T-helper 17 cell (primary cell): ENCODE results near the gene AP1S3. TPM values are rescaled to one million over a fixed set of nuclear protein-coding genes. Genes with fewer than 3 reads are reported as not detected.
"Not testable (repeated sequence)": the region's sequence is repeated elsewhere in the genome, so short reads cannot be mapped to it uniquely, and the experiment has no call there.

Source experiments
- ATAC-seq: fragments of 150-1000 bp; cut with Tn5 transposase; 2 replicates; pipeline ENCODE4 v1.10.0; 2021; ENCODE audit warnings: mild to moderate bottlenecking, moderate library complexity
- DNase-seq, 3 donors: peaks; one replicate each; pipeline versions ENCODE4 v3.0.0 to v3.0.0-alpha.2; 2020 to 2021
- H3K9me3 ChIP-seq: one replicate; pipeline ENCODE4 v1.7.0; 2013; ENCODE audit warnings: low read length, mild to moderate bottlenecking; ENCODE audit not compliant: control insufficient read depth, poor library complexity, severe bottlenecking
- H3K27ac Mint-ChIP-seq: one replicate; pipeline ENCODE4 v1.8.0; 2022; ENCODE audit warnings: mild to moderate bottlenecking, moderate library complexity, mixed read lengths
- H3K27me3 Mint-ChIP-seq: one replicate; pipeline ENCODE4 v1.8.0; 2022; ENCODE audit warnings: mixed read lengths
- H3K36me3 Mint-ChIP-seq: one replicate; pipeline ENCODE4 v1.8.0; 2022; ENCODE audit warnings: low read depth, mixed read lengths
- H3K4me1 Mint-ChIP-seq: one replicate; pipeline ENCODE4 v1.8.0; 2022; ENCODE audit warnings: mild to moderate bottlenecking, mixed read lengths
- H3K4me3 Mint-ChIP-seq: one replicate; pipeline ENCODE4 v1.8.0; 2022; ENCODE audit warnings: mild to moderate bottlenecking, moderate library complexity, mixed read lengths
- total RNA-seq, 4 donors: library from RNA in 2 of 4; stranded (reverse) in 2 of 4; gene quantifications; one replicate each; pipeline ENCODE4 v1.2.3 and lab custom pipeline; 2022 to 2026

Gene AP1S3
- total RNA-seq, 2 donors from 2014 or later: 1.6 to 2.9 TPM

- Mint-ChIP-seq H3K36me3 (peaks cover 6% of the 10 kb centered on the region), H3K4me3 (no peak overlapping the region), H3K27ac (no peak overlapping the region), H3K27me3 (no peaks in the 10 kb centered on the region), H3K4me1 (peaks cover 8% of the 10 kb centered on the region)
- DNase-seq (no peak), ATAC-seq (no peak)
- H3K9me3 ChIP-seq: no peaks in the 10 kb centered on the region
Observed at GRCh38 chr2:223782629-223783028, 54.8 kb downstream of the AP1S3 start.

DNA sequence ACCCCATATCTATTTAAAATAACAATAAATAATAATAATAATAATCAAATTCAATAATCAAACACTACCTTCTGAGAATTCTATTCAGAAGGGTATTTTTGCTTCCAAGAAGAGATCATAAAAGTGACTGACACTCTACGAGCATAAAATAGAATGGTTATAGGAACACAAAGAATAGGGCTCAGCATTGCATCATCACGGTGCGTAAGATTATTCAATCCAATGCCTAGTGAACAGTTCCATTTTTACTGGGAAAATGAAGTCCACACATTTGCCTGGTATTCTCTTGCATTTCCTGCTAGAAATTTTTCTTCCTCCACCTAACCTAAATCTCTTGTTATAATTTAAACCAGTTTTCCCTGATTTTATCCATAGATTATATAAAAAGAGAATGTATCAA is 55.8 kb downstream of the AP1S3 start:
- H3K36me3 Mint-ChIP-seq: peaks cover 6% of the 10 kb centered on the region
- no peak for DNase-seq
- no peak overlapping the region for H3K4me3 Mint-ChIP-seq
- H3K27me3 Mint-ChIP-seq: no peaks in the 10 kb centered on the region
- H3K4me1 Mint-ChIP-seq: peaks cover 4% of the 10 kb centered on the region
- no peaks in the 10 kb centered on the region for H3K9me3 ChIP-seq
- no peak overlapping the region for H3K27ac Mint-ChIP-seq
- ATAC-seq: no peak

DNA sequence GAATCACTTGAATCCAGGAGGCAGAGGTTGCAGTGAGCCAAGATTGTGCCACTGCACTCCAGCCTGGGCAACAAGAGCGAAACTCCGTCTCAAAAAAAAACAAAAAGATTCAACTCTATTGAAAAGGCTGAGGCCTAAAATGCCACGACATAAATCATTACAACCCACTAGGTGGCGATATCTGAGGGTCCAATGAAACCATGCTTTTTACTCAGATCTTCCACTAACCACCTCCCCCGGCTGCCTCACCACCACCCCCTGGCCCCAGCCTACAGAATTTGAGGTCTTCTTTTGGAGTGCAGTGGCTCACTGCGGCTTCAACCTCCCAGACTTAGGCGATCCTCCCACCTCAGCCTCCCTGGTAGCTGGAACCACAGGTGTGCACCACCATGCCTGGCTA is 57.5 kb downstream of the AP1S3 start:
- ATAC-seq: peak; percentile 81
- DNase-seq: peak in 1 of 3 donors; percentile 7
- no peaks in the 10 kb centered on the region for H3K27me3 Mint-ChIP-seq
- H3K4me1 Mint-ChIP-seq: peaks cover 4% of the 10 kb centered on the region
- H3K27ac Mint-ChIP-seq: no peak overlapping the region
- no peaks in the 10 kb centered on the region for H3K9me3 ChIP-seq
- H3K36me3 Mint-ChIP-seq: peaks cover 6% of the 10 kb centered on the region
- no peak overlapping the region for H3K4me3 Mint-ChIP-seq

GRCh38 chr2:223774193-223774592 is 63.2 kb downstream of the AP1S3 start:
- Mint-ChIP-seq H3K36me3 (peaks cover 6% of the 10 kb centered on the region), H3K27ac (no peak overlapping the region), H3K27me3 (no peaks in the 10 kb centered on the region), H3K4me3 (no peak overlapping the region), H3K4me1 (peaks cover 3% of the 10 kb centered on the region)
- DNase-seq (no peak), ATAC-seq (no peak)
- H3K9me3 ChIP-seq: no peaks in the 10 kb centered on the region

DNA sequence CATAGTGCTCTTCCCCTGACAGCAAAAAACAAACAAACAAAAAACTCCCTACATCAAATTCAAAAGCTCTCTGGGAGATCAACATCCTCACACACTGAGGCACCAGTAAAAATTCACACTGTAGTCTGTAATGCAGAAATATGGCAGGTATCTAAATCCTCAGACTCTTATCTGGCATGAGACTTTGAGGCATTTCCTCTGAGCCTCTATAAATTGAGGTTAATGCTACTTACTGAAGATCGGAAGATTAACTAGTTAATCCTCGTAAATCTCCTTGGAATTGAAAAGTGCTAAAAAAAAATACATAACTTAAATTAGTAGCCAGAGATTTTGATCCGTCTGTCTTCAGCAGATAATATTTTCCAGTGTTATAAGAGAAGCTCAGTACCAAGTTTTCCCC is 65.0 kb downstream of the AP1S3 start:
- ATAC-seq (no peak), DNase-seq (no peak)
- H3K27ac Mint-ChIP-seq: no peak overlapping the region
- H3K36me3 Mint-ChIP-seq: peaks cover 8% of the 10 kb centered on the region
- H3K9me3 ChIP-seq: no peaks in the 10 kb centered on the region
- H3K27me3 Mint-ChIP-seq: no peaks in the 10 kb centered on the region
- peaks cover 3% of the 10 kb centered on the region for H3K4me1 Mint-ChIP-seq
- no peak overlapping the region for H3K4me3 Mint-ChIP-seq

GRCh38 chr2:223771475-223771874 is 65.9 kb downstream of the AP1S3 start:
- H3K27me3 Mint-ChIP-seq: no peaks in the 10 kb centered on the region
- no peak for DNase-seq
- no peak for ATAC-seq
- no peaks in the 10 kb centered on the region for H3K9me3 ChIP-seq
- peaks cover 3% of the 10 kb centered on the region for H3K4me1 Mint-ChIP-seq
- H3K27ac Mint-ChIP-seq: no peak overlapping the region
- peaks cover 10% of the 10 kb centered on the region for H3K36me3 Mint-ChIP-seq
- no peak overlapping the region for H3K4me3 Mint-ChIP-seq

DNA sequence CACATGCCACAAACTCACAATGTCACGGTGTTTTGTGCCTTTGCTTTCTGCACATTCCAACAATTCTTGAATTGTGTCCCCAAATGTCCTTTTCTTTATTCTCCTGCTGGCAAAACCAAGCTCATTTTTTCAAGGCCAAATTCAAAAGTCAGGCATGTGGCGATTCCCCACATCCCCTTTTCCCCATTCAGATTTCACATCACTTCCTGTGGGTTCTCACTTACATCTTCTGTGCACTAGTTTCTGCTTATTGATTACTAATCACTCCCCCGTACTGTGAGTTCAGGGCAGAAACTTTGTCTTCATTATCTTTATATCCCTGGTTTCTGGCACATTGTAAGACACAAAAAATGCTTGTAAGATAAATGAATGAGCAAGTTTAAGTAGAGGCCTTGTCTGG is 69.2 kb downstream of the AP1S3 start:
- no peak for ATAC-seq
- Mint-ChIP-seq H3K36me3 (peaks cover 4% of the 10 kb centered on the region), H3K4me3 (no peak overlapping the region)

DNA sequence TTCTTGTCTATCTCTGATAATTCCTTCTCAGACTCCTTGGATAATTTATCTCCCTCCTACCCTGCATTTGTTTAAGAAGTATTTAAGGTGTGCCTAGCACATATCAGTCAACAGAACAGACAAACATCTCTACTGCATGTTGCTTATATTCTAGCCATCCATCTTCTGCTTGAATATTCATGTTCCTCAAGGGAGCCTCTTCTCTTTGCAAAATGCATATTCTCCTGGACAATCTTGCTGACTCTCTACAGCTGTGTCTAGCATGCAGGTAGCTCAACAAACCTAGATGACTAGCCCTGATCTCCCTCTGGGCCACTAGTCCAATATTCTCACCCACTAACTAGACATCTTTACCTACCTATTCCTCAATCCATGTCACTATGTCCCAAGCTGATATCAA is 70.0 kb downstream of the AP1S3 start:
- peaks cover 4% of the 10 kb centered on the region for H3K36me3 Mint-ChIP-seq
- no peaks in the 10 kb centered on the region for H3K27me3 Mint-ChIP-seq
- no peaks in the 10 kb centered on the region for H3K9me3 ChIP-seq
- DNase-seq (no peak), ATAC-seq (no peak)
- no peak overlapping the region for H3K27ac Mint-ChIP-seq
- H3K4me3 Mint-ChIP-seq: no peak overlapping the region
- no peaks in the 10 kb centered on the region for H3K4me1 Mint-ChIP-seq

More for the DNA sequence above, 69.2 kb downstream of the AP1S3 start:
- no peaks in the 10 kb centered on the region for H3K9me3 ChIP-seq
- no peaks in the 10 kb centered on the region for H3K4me1 Mint-ChIP-seq
- H3K27me3 Mint-ChIP-seq: no peaks in the 10 kb centered on the region
- H3K27ac Mint-ChIP-seq: no peak overlapping the region
- no peak for DNase-seq

- H3K4me3 Mint-ChIP-seq: no peak overlapping the region
- no peak overlapping the region for H3K27ac Mint-ChIP-seq
- no peak for DNase-seq
- H3K36me3 Mint-ChIP-seq: peaks cover 4% of the 10 kb centered on the region
- H3K4me1 Mint-ChIP-seq: peaks cover 3% of the 10 kb centered on the region
- ATAC-seq: no peak
- no peaks in the 10 kb centered on the region for H3K9me3 ChIP-seq
- no peaks in the 10 kb centered on the region for H3K27me3 Mint-ChIP-seq
Observed at GRCh38 chr2:223765221-223765785, 72.1 kb downstream of the AP1S3 start.

- Mint-ChIP-seq H3K4me1 (peaks cover 3% of the 10 kb centered on the region), H3K36me3 (peaks cover 4% of the 10 kb centered on the region), H3K27me3 (no peaks in the 10 kb centered on the region), H3K4me3 (no peak overlapping the region), H3K27ac (no peak overlapping the region)
- ATAC-seq (no peak), DNase-seq (no peak)
- no peaks in the 10 kb centered on the region for H3K9me3 ChIP-seq
Observed at GRCh38 chr2:223764796-223765195, 72.6 kb downstream of the AP1S3 start.

DNA sequence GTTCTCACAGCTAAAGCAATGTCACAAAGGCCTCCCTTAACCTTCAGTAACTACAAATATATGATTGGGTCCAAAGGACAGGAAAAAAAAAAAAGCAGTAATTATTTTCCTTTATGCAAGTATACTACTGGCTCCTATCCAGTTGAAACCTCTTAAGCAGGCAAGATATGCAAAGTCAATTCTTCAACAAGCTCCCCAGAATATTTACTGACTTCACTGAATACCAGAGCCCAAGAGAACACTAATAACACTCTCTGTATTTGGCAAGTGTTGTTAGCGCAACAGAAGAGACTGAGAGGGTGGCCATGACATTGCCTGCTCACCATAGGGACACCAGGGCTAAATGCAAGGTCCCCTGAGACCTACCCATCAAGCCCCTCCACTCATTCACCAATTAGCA is 74.5 kb downstream of the AP1S3 start:
- Mint-ChIP-seq H3K27ac (no peak overlapping the region), H3K36me3 (peaks cover 4% of the 10 kb centered on the region), H3K4me3 (no peak overlapping the region), H3K27me3 (no peaks in the 10 kb centered on the region), H3K4me1 (peaks cover 3% of the 10 kb centered on the region)
- H3K9me3 ChIP-seq: no peaks in the 10 kb centered on the region
- DNase-seq (no peak), ATAC-seq (no peak)

- not testable (repeated sequence) for DNase-seq, H3K4me1 Mint-ChIP-seq, H3K27me3 Mint-ChIP-seq, H3K4me3 Mint-ChIP-seq, H3K9me3 ChIP-seq, ATAC-seq, H3K36me3 Mint-ChIP-seq
- H3K27ac Mint-ChIP-seq: peak overlapping the region; percentile 75
Observed at GRCh38 chr2:223761746-223762145, 75.6 kb downstream of the AP1S3 start.

- H3K27ac Mint-ChIP-seq: peak overlapping the region; percentile 75
- no peak overlapping the region for H3K4me3 Mint-ChIP-seq
- peaks cover 3% of the 10 kb centered on the region for H3K4me1 Mint-ChIP-seq
- ATAC-seq (peak; percentile 90), DNase-seq (peak in 1 of 3 donors; percentile 8)
- H3K27me3 Mint-ChIP-seq: no peaks in the 10 kb centered on the region
- no peaks in the 10 kb centered on the region for H3K36me3 Mint-ChIP-seq
- H3K9me3 ChIP-seq: no peaks in the 10 kb centered on the region
Observed at GRCh38 chr2:223760838-223761502, 76.4 kb downstream of the AP1S3 start.
